SK-N-SH (cell line): ENCODE measurements around the gene HAND2. TPM values are rescaled to one million over a fixed set of nuclear protein-coding genes. Genes with fewer than 3 reads are reported as not detected.
A peak's percentile ranks its signal among the peaks of the same experiment; 100 is the strongest.

Source experiments
- CTCF ChIA-PET: fragments of 300-600, 350-600 bp; formaldehyde crosslinking; extraction: SDS; loops from one replicate; lab custom pipeline; 2021; lab: Yijun Ruan, JAX
- POLR2A ChIA-PET: fragments of 350-600 bp; sonication (Branson Sonifier 250); formaldehyde crosslinking; extraction: SDS; loops from one replicate; lab custom pipeline; 2020; ENCODE audit warnings: antibody characterized with exemption, inconsistent platforms; lab: Yijun Ruan, JAX
- DNase-seq: peaks from one replicate; pipeline ENCODE4 v3.0.0; 2012
- H2AFZ ChIP-seq: fragments of 200-600 bp; sonication (generic); 2 replicates; pipeline ENCODE4 v1.8.1; 2016; ENCODE audit warnings: antibody characterized with exemption, mild to moderate bottlenecking, low read depth
- H3F3A ChIP-seq: fragments of 200-600 bp; sonication (generic); replicated peaks from 2 replicates; pipeline ENCODE3; 2016; ENCODE audit warnings: antibody characterized with exemption, mild to moderate bottlenecking; ENCODE audit not compliant: insufficient read depth
- H3K27ac ChIP-seq, 2 experiments: fragments of 200-500 bp in 1 of 2; fragments of 200-600 bp in 1 of 2; sonication (Bioruptor generic) in 1 of 2; sonication (generic), shearing (Covaris generic) in 1 of 2; 2 replicates each; pipeline versions ENCODE4 v1.5.1 to v1.6.1; 2014 to 2016; ENCODE audit warnings: low read depth in 2 of 2, inconsistent platforms in 1 of 2, low read length in 1 of 2, mild to moderate bottlenecking in 1 of 2, mixed read lengths in 1 of 2
- H3K27me3 ChIP-seq: fragments of 200-600 bp; sonication (generic), shearing (Covaris generic); 2 replicates; pipeline ENCODE4 v1.6.1; 2016; ENCODE audit warnings: mixed run types; ENCODE audit not compliant: insufficient read depth
- H3K36me3 ChIP-seq, 2 experiments: fragments of 200-500 bp in 1 of 2; fragments of 200-600 bp in 1 of 2; sonication (Bioruptor generic) in 1 of 2; sonication (generic) in 1 of 2; replicated peaks in 1 of 2; 2 replicates each; pipeline versions ENCODE3 to v1.5.1; 2014 to 2016; ENCODE audit warnings: low read length in 1 of 2, mild to moderate bottlenecking in 1 of 2; ENCODE audit not compliant: insufficient read depth in 2 of 2, control insufficient read depth in 1 of 2
- H3K4me1 ChIP-seq, 2 experiments: fragments of 200-500 bp in 1 of 2; fragments of 200-600 bp in 1 of 2; sonication (Bioruptor generic) in 1 of 2; sonication (generic), shearing (Covaris generic) in 1 of 2; 2 replicates each; pipeline versions ENCODE4 v1.5.1 to v1.6.1; 2014 to 2016; ENCODE audit warnings: low read depth in 1 of 2, low read length in 1 of 2, mixed run types in 1 of 2; ENCODE audit not compliant: insufficient read depth in 2 of 2, control insufficient read depth in 1 of 2
- H3K4me2 ChIP-seq: fragments of 200-600 bp; sonication (generic), shearing (Covaris generic); 2 replicates; pipeline ENCODE4 v1.6.1; 2017; ENCODE audit warnings: mixed run types
- H3K4me3 ChIP-seq, 2 experiments: fragments of 200-500 bp in 1 of 2; fragments of 200-600 bp in 1 of 2; sonication (Bioruptor generic) in 1 of 2; sonication (generic), shearing (Covaris generic) in 1 of 2; 2 replicates each; pipeline versions ENCODE4 v1.5.1 to v1.8.1; 2014 to 2016; ENCODE audit warnings: low read depth in 2 of 2, inconsistent platforms in 1 of 2, low read length in 1 of 2, mild to moderate bottlenecking in 1 of 2, mixed read lengths in 1 of 2, moderate library complexity in 1 of 2
- H3K79me2 ChIP-seq: fragments of 200-600 bp; sonication (generic); 2 replicates; pipeline ENCODE4 v1.8.1; 2017; ENCODE audit warnings: mild to moderate bottlenecking; ENCODE audit not compliant: insufficient read depth
- H3K9ac ChIP-seq: fragments of 200-600 bp; sonication (generic); 2 replicates; pipeline ENCODE4 v1.6.1; 2017; ENCODE audit warnings: mixed run types
- H3K9me2 ChIP-seq: fragments of 200-600 bp; sonication (generic); 2 replicates; pipeline ENCODE4 v1.6.1; 2017; ENCODE audit warnings: mixed run types
- H3K9me3 ChIP-seq: fragments of 200-600 bp; sonication (generic); 2 replicates; pipeline ENCODE4 v1.6.1; 2017; ENCODE audit warnings: mixed run types, mild to moderate bottlenecking, moderate library complexity
- H4K20me1 ChIP-seq: fragments of 200-600 bp; sonication (generic); 2 replicates; pipeline ENCODE4 v1.6.1; 2017; ENCODE audit warnings: mild to moderate bottlenecking, mixed run types; ENCODE audit not compliant: insufficient read depth
- CHD2 ChIP-seq: fragments of 150-350 bp; IDR thresholded peaks from 2 replicates; pipeline ENCODE4 v1.6.1; 2018; ENCODE audit warnings: low read length; ENCODE audit not compliant: partially characterized antibody
- FOXM1 ChIP-seq: IDR thresholded peaks from 2 replicates; pipeline ENCODE4 v1.4.0; 2012; ENCODE audit warnings: low read depth, mild to moderate bottlenecking
- NFIC ChIP-seq: IDR thresholded peaks from 2 replicates; pipeline ENCODE4 v1.4.0; 2012; ENCODE audit warnings: borderline replicate concordance
- NRF1 ChIP-seq: IDR thresholded peaks from 2 replicates; pipeline ENCODE4 v1.6.1; 2012; ENCODE audit warnings: low read depth, mild to moderate bottlenecking, low read length
- RAD21 ChIP-seq: IDR thresholded peaks from 2 replicates; pipeline ENCODE4 v1.6.1; 2012; ENCODE audit warnings: mild to moderate bottlenecking, low read length
- RCOR1 ChIP-seq: fragments of 150-350 bp; IDR thresholded peaks from 2 replicates; pipeline ENCODE4 v1.6.1; 2017; ENCODE audit warnings: antibody characterized with exemption, low read length
- SIN3A ChIP-seq: IDR thresholded peaks from 2 replicates; pipeline ENCODE4 v1.6.1; 2012; ENCODE audit warnings: low read depth, mild to moderate bottlenecking, low read length, moderate library complexity, borderline replicate concordance
- TEAD4 ChIP-seq: IDR thresholded peaks from 2 replicates; pipeline ENCODE4 v1.4.0; 2012; ENCODE audit warnings: mild to moderate bottlenecking, borderline replicate concordance; ENCODE audit not compliant: insufficient read depth
- USF1 ChIP-seq: IDR thresholded peaks from 2 replicates; pipeline ENCODE4 v1.4.0; 2012; ENCODE audit warnings: low read depth, borderline replicate concordance
- WGBS: methylation state at CpG from one replicate; pipeline ENCODE4 v1.1.6; 2017; ENCODE audit warnings: low lambda C conversion rate; 5-methylcytosine and 5-hydroxymethylcytosine counted together
- polyA plus RNA-seq, 3 experiments: library from polyadenylated mRNA; depleted of rRNA; stranded (reverse); fragments of >200 nt; gene quantifications; 2 replicates each; pipeline ENCODE4 v1.2.3, GENCODE V29; 2012
- TF ChIP-seq, protein P1 (sequence below): IDR thresholded peaks from 2 replicates; pipeline ENCODE4 v1.6.1; 2012; ENCODE audit warnings: mild to moderate bottlenecking, low read depth, low read length, moderate library complexity

HAND2 gene
- polyA plus RNA-seq, 1 of the 3 experiments (the other 2 are of a cell fraction), result 106 TPM

DNA sequence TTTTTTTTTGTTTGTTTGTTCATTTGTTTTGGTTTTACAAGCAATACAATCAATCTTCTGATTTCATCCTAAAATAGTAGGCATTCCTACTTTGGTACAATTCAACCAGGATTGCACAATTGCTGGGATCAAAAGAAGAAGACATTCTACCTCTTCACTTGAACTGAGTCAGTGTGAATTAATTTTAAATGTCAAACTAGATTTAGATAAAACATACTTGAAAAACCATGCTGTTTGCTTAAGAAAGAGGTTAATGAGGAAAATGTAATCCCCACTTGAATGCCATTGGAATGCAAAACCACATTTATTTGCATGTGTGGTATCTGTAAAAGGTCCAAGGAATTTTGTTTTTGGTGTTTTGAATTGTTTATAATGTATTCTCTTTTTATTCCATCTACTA is 40.5 kb downstream of the HAND2 start (continued):
- TF ChIP-seq USF1 (no peak), RAD21 (no peak), FOXM1 (peak; percentile 78)
- TF ChIP-seq, all 33 proteins: peak for 13

GRCh38 chr4:173488656-173489055 is 41.4 kb downstream of the HAND2 start:
- no peak for TF ChIP-seq NFIC
- TF ChIP-seq, protein P1, sequence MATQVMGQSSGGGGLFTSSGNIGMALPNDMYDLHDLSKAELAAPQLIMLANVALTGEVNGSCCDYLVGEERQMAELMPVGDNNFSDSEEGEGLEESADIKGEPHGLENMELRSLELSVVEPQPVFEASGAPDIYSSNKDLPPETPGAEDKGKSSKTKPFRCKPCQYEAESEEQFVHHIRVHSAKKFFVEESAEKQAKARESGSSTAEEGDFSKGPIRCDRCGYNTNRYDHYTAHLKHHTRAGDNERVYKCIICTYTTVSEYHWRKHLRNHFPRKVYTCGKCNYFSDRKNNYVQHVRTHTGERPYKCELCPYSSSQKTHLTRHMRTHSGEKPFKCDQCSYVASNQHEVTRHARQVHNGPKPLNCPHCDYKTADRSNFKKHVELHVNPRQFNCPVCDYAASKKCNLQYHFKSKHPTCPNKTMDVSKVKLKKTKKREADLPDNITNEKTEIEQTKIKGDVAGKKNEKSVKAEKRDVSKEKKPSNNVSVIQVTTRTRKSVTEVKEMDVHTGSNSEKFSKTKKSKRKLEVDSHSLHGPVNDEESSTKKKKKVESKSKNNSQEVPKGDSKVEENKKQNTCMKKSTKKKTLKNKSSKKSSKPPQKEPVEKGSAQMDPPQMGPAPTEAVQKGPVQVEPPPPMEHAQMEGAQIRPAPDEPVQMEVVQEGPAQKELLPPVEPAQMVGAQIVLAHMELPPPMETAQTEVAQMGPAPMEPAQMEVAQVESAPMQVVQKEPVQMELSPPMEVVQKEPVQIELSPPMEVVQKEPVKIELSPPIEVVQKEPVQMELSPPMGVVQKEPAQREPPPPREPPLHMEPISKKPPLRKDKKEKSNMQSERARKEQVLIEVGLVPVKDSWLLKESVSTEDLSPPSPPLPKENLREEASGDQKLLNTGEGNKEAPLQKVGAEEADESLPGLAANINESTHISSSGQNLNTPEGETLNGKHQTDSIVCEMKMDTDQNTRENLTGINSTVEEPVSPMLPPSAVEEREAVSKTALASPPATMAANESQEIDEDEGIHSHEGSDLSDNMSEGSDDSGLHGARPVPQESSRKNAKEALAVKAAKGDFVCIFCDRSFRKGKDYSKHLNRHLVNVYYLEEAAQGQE, result peak; percentile 64; the same call in 1 of the 2 replicates
- no peak for TF ChIP-seq CHD2
- TF ChIP-seq TEAD4, result no peak
- no peak for TF ChIP-seq RAD21
- no peak for TF ChIP-seq NRF1
- no peak for TF ChIP-seq SIN3A
- H4K20me1 ChIP-seq, result no peaks in the 10 kb centered on the region
- CTCF ChIA-PET, result interaction anchor here (1.3 to 2.5 kb wide), 2 partner anchors 18 to 68 kb away, joined by 5 to 8 read pairs; no protein-coding TSS in a partner anchor
- H3K9me3 ChIP-seq, result no peaks in the 10 kb centered on the region
- no peaks in the 10 kb centered on the region for H3K9me2 ChIP-seq
- no peak overlapping the region for H2AFZ ChIP-seq
- no peak for DNase-seq
- no peak overlapping the region for H3K4me3 ChIP-seq
- H3K4me2 ChIP-seq, result 0 out of 2 replicates have a peak overlapping the region, but pooled peaks have one; percentile 14
- WGBS, result 3% methylated on average over 1 of the region's 1 CpG
- no peak overlapping the region for H3K9ac ChIP-seq
- H3F3A ChIP-seq, result peaks cover 55% of the 10 kb centered on the region
- H3K79me2 ChIP-seq, result no peaks in the 10 kb centered on the region
- H3K4me1 ChIP-seq, result peaks cover 39% of the 10 kb centered on the region in 2 experiments; a peak in 3 of 4 replicates
- no peaks in the 10 kb centered on the region for H3K27me3 ChIP-seq
- POLR2A ChIA-PET, result no interaction called here
- H3K27ac ChIP-seq, result peak overlapping the region; percentile 27 to 79
- no peaks in the 10 kb centered on the region for H3K36me3 ChIP-seq

DNA sequence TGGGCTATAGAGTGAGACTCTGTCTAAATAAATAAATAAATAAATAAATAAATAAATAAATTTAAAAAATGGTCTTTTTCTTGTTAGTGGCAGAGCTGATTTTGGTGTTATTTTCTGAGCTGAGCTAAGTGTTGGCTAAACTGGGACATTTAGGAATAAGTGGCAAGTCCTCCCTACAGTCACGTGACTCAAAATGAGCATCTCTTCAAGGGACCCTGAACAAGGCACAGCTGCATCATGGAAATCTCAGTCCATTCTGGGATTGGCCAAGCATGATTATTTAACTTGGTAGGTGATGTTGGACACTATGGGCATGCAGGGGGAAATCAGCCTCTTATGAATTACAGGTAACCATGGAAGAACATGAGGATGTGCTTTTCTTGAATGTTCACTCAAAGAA is 42.0 kb downstream of the HAND2 start:
- Histone ChIP-seq H3K9ac (no peak overlapping the region), H3K4me1 (peaks cover 39% of the 10 kb centered on the region in 2 experiments; a peak in 3 of 4 replicates), H2AFZ (no peak overlapping the region), H4K20me1 (no peaks in the 10 kb centered on the region), H3K27ac (peak overlapping the region in 1 of 2 experiments; percentile 79; a peak in 2 of 4 replicates), H3K27me3 (no peaks in the 10 kb centered on the region), H3K9me2 (no peaks in the 10 kb centered on the region), H3K9me3 (no peaks in the 10 kb centered on the region), H3K79me2 (no peaks in the 10 kb centered on the region), H3K36me3 (no peaks in the 10 kb centered on the region), H3K4me3 (no peak overlapping the region), H3F3A (peaks cover 55% of the 10 kb centered on the region), H3K4me2 (no peak overlapping the region)
- TF ChIP-seq RCOR1, result no peak
- ChIA-PET POLR2A (interaction anchor here (0.6 to 1.9 kb wide), 2 partner anchors 18 to 155 kb away, joined by 7 to 11 read pairs; no protein-coding TSS in a partner anchor), CTCF (interaction anchor here (1.2 to 2.5 kb wide), 6 partner anchors 15 to 186 kb away, joined by 4 to 8 read pairs (median 6); no protein-coding TSS in a partner anchor)
- DNase-seq, result no peak
- 100% methylated on average over 1 of the region's 1 CpG for WGBS
